ENCODE data around the gene NAV1.

Gene NAV1

DNA sequence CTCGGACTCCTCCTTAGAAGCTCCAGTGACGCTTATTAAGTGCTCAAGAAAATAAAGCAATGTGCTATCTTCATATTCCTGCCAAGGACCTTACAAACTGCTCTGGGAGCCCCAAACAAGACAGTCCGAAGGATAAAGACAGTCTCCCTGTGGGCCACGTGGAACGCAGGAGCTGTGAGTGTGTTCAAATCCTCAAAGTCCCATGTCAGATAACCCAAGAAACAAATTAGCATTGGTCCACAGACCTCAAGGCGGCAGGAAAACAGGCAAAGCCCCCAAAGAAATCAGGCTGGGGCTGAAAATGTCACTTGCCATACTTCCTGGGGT, 3.0 kb upstream of the NAV1 start:
- no peak overlapping the region for H3K4me3 ChIP-seq (ENCODE audit: low read depth, low read length)
- no peak for TF ChIP-seq CTCF (IDR thresholded peaks at IDR 0.05; ENCODE audit: low read depth, low read length, missing control alignments)
- DNase-seq (ENCODE audit: low read depth) = no peak

- H3K4me3 ChIP-seq (ENCODE audit: low read depth, low read length) = no peak overlapping the region
- DNase-seq (ENCODE audit: low read depth) = no peak
- no peak for TF ChIP-seq CTCF (IDR thresholded peaks at IDR 0.05; ENCODE audit: low read depth, low read length, missing control alignments)
These were observed 2.4 kb upstream of the NAV1 start for GRCh38 chr1:201536558-201536957.

DNA sequence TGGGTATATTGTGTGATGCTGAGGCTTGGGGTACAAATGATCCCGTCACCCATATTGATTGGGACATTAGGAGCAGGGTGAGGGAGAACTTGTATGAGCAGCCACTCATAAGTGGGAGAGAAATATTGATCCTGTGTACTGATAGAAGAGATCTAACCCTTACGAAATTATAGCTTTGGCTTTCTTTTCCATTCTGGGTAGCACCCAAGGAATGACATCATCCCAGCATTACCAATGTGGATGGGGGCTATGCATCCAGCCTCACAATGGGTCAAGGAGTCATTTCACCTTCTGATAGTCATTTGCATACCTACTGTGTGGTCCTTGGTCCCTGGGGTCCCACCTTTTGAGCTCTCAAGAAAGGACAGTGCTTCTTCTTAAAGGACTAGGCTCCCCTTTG, 1.9 kb upstream of the NAV1 start:
- no peak for DNase-seq (ENCODE audit: low read depth)
- no peak overlapping the region for H3K4me3 ChIP-seq (ENCODE audit: low read depth, low read length)
- TF ChIP-seq CTCF (IDR thresholded peaks at IDR 0.05; ENCODE audit: low read depth, low read length, missing control alignments) = no peak

- no peak overlapping the region for H3K4me3 ChIP-seq (ENCODE audit: low read depth, low read length)
- no peak for DNase-seq (ENCODE audit: low read depth)
- no peak for TF ChIP-seq CTCF (IDR thresholded peaks at IDR 0.05; ENCODE audit: low read depth, low read length, missing control alignments)
These were observed 1.5 kb upstream of the NAV1 start for GRCh38 chr1:201537467-201537866.

GRCh38 chr1:201537891-201538611, 876 bp upstream of the NAV1 start:
- no peak for DNase-seq (ENCODE audit: low read depth)
- TF ChIP-seq CTCF (IDR thresholded peaks at IDR 0.05; ENCODE audit: low read depth, low read length, missing control alignments) = no peak
- H3K4me3 ChIP-seq (ENCODE audit: low read depth, low read length) = no peak overlapping the region

DNA sequence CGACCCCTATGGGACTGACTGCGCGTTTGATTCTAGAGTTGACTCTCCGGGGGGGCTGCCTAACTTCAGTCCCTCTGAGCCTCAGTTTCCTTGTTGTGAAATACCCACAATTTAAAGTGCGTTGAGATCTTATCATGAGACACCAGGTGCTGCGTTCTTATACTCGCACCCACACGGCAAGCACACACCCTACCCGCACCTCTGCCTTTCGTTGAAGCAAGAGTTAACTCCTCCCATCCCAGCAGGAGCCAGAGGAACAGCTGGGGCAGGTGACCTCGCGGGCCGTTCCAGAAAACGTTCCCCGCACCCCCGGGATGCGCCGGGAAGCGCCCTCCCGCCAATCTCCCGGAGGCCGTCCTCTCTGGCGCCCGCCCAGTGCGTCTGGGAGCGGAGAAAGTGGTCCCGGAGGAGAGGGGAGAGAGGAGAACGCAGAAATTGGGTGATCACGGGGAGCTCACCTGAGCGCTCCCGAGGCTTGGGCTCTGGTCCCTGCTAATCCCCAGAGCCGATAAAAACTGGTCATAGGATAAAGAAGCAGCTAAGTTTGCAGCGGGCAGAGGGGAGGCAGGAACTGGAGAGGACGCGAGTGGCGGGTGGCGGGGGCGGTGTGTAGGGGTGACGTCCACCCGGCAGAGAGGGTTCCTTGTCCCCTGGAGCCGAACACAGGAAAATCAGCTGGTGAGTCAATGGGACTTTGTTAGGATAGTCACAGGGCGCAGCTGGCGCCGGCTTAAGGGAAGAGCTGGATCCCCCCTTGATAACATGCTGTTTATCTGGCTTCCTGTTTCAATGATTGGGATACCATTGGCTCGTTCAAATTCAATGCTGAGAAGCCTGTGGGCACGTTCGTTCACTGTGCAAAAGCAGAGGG, 869 bp downstream of the NAV1 start:
- no peak overlapping the region for H3K4me3 ChIP-seq (ENCODE audit: low read depth, low read length)
- TF ChIP-seq CTCF (IDR thresholded peaks at IDR 0.05; ENCODE audit: low read depth, low read length, missing control alignments) = no peak
- DNase-seq (ENCODE audit: low read depth) = no peak
